ENCODE data around the gene PLD5.

GRCh38 chr1:242525360-242525722 is 844 bp upstream of the PLD5 start:
- TF ChIP-seq CTCF (IDR thresholded peaks at IDR 0.05; ENCODE audit: low read length) (no peak), EZH2 (optimal IDR thresholded peaks at IDR 0.05; ENCODE audit: low read depth, low read length) (no peak), EZH2phosphoT487 (IDR thresholded peaks at IDR 0.05; ENCODE audit: low read length) (no peak)

All from MM.1S (cell line).